Mucosa of stomach (tissue), 1 donor: ENCODE data around the gene BCL2L12.
A peak's percentile ranks its signal among the peaks of the same experiment; 100 is the strongest.
"Not testable (repeated sequence)": the region's sequence is repeated elsewhere in the genome, so short reads cannot be mapped to it uniquely, and the experiment has no call there.

Experiments used
- H3K27me3 ChIP-seq: one replicate; pipeline ENCODE4 v1.7.0; 2013; ENCODE audit warnings: mild to moderate bottlenecking, low read length; ENCODE audit not compliant: control insufficient read depth, insufficient read depth
- H3K36me3 ChIP-seq: one replicate; pipeline ENCODE4 v1.7.0; 2013; ENCODE audit warnings: low read length; ENCODE audit not compliant: control insufficient read depth, insufficient read depth
- H3K4me1 ChIP-seq: one replicate; pipeline ENCODE4 v1.7.0; 2013; ENCODE audit warnings: mild to moderate bottlenecking, low read length; ENCODE audit not compliant: control insufficient read depth, insufficient read depth
- H3K4me3 ChIP-seq: one replicate; pipeline ENCODE4 v1.7.0; 2013; ENCODE audit warnings: low read length
- H3K9ac ChIP-seq: one replicate; pipeline ENCODE4 v1.7.0; 2013; ENCODE audit warnings: mild to moderate bottlenecking, low read length, moderate library complexity
- H3K9me3 ChIP-seq: one replicate; pipeline ENCODE4 v1.7.0; 2013; ENCODE audit warnings: mild to moderate bottlenecking, low read length, moderate library complexity; ENCODE audit not compliant: control insufficient read depth
- donor health status: Pancreatic carcinoma.

The BCL2L12 gene

GRCh38 chr19:49665351-49666119 lies at the start of gene BCL2L12, which contains the start of gene IRF3:
Gene BCL2L12, plus strand, starts transcription at chr19:49665933. Its CDS starts 760 bp downstream, at chr19:49666693.
Gene IRF3, minus strand, starts transcription at chr19:49665857. Its CDS starts 1,019 bp downstream, at chr19:49664838.
- H3K4me1 ChIP-seq = peaks cover 14% of the 10 kb centered on the region
- no peaks in the 10 kb centered on the region for H3K9me3 ChIP-seq
- H3K4me3 ChIP-seq = peak within 1 kb of the TSS; percentile 89
- peak within 1 kb of the TSS; percentile 61 for H3K9ac ChIP-seq
- peaks cover 4% of the 10 kb centered on the region for H3K36me3 ChIP-seq
- no peaks in the 10 kb centered on the region for H3K27me3 ChIP-seq

GRCh38 chr19:49616532-49616931 lies 49.2 kb upstream of the BCL2L12 start:
- no peaks in the 10 kb centered on the region for H3K9me3 ChIP-seq
- H3K27me3 ChIP-seq = no peaks in the 10 kb centered on the region
- no peak overlapping the region for H3K9ac ChIP-seq
- peaks cover 18% of the 10 kb centered on the region for H3K36me3 ChIP-seq
- peaks cover 17% of the 10 kb centered on the region for H3K4me1 ChIP-seq
- H3K4me3 ChIP-seq = no peak overlapping the region

- Histone ChIP-seq H3K4me3 (no peak overlapping the region), H3K9me3 (no peaks in the 10 kb centered on the region), H3K4me1 (peaks cover 17% of the 10 kb centered on the region), H3K27me3 (no peaks in the 10 kb centered on the region), H3K9ac (no peak overlapping the region), H3K36me3 (peaks cover 22% of the 10 kb centered on the region)
Observed at GRCh38 chr19:49616945-49617344, 48.8 kb upstream of the BCL2L12 start.

GRCh38 chr19:49617860-49618259 lies 47.9 kb upstream of the BCL2L12 start:
- not testable (repeated sequence) for H3K4me3 ChIP-seq, H3K9ac ChIP-seq, H3K9me3 ChIP-seq, H3K27me3 ChIP-seq
- peaks cover 11% of the 10 kb centered on the region for H3K4me1 ChIP-seq
- H3K36me3 ChIP-seq = peaks cover 22% of the 10 kb centered on the region

- H3K4me1 ChIP-seq = no peaks in the 10 kb centered on the region
- H3K36me3 ChIP-seq = peaks cover 12% of the 10 kb centered on the region
- H3K9ac ChIP-seq = no peak overlapping the region
- no peak overlapping the region for H3K4me3 ChIP-seq
- no peaks in the 10 kb centered on the region for H3K27me3 ChIP-seq
- no peaks in the 10 kb centered on the region for H3K9me3 ChIP-seq
Observed at GRCh38 chr19:49624967-49625910, 40.5 kb upstream of the BCL2L12 start.

GRCh38 chr19:49626226-49626625 lies 39.5 kb upstream of the BCL2L12 start:
- Histone ChIP-seq H3K9me3 (no peaks in the 10 kb centered on the region), H3K9ac (no peak overlapping the region), H3K4me1 (peaks cover 6% of the 10 kb centered on the region), H3K27me3 (no peaks in the 10 kb centered on the region), H3K36me3 (peaks cover 10% of the 10 kb centered on the region), H3K4me3 (no peak overlapping the region)

- Histone ChIP-seq H3K9ac (no peak overlapping the region), H3K4me3 (no peak overlapping the region), H3K36me3 (no peaks in the 10 kb centered on the region), H3K9me3 (no peaks in the 10 kb centered on the region), H3K27me3 (no peaks in the 10 kb centered on the region), H3K4me1 (peaks cover 7% of the 10 kb centered on the region)
Observed at GRCh38 chr19:49629659-49630058, 36.1 kb upstream of the BCL2L12 start.

GRCh38 chr19:49631014-49631588 lies 34.6 kb upstream of the BCL2L12 start:
- Histone ChIP-seq H3K36me3 (no peaks in the 10 kb centered on the region), H3K4me3 (no peak overlapping the region), H3K4me1 (peaks cover 11% of the 10 kb centered on the region), H3K9ac (no peak overlapping the region), H3K9me3 (no peaks in the 10 kb centered on the region), H3K27me3 (no peaks in the 10 kb centered on the region)

- no peak overlapping the region for H3K4me3 ChIP-seq
- H3K36me3 ChIP-seq = no peaks in the 10 kb centered on the region
- no peaks in the 10 kb centered on the region for H3K9me3 ChIP-seq
- peaks cover 11% of the 10 kb centered on the region for H3K4me1 ChIP-seq
- no peaks in the 10 kb centered on the region for H3K27me3 ChIP-seq
- no peak overlapping the region for H3K9ac ChIP-seq
Observed at GRCh38 chr19:49631610-49632192, 34.0 kb upstream of the BCL2L12 start.

- peaks cover 13% of the 10 kb centered on the region for H3K4me1 ChIP-seq
Observed at GRCh38 chr19:49632576-49632975, 33.2 kb upstream of the BCL2L12 start.

GRCh38 chr19:49633273-49633672 lies 32.5 kb upstream of the BCL2L12 start:
- H3K4me3 ChIP-seq, H3K9me3 ChIP-seq, H3K27me3 ChIP-seq, H3K9ac ChIP-seq, H3K36me3 ChIP-seq: not testable (repeated sequence)
- peaks cover 17% of the 10 kb centered on the region for H3K4me1 ChIP-seq

More at GRCh38 chr19:49632576-49632975, 33.2 kb upstream of the BCL2L12 start:
- Histone ChIP-seq H3K4me3 (no peak overlapping the region), H3K27me3 (no peaks in the 10 kb centered on the region), H3K9ac (no peak overlapping the region), H3K36me3 (no peaks in the 10 kb centered on the region), H3K9me3 (no peaks in the 10 kb centered on the region)
